GM12891 (cell line): ENCODE data around the gene EPB41L2.

Source experiments
- PAX5 ChIP-seq: IDR thresholded peaks from 2 replicates; pipeline ENCODE4 v1.6.1; 2011; ENCODE audit warnings: low read length, moderate library complexity, mild to moderate bottlenecking; ENCODE audit not compliant: insufficient read depth, severe bottlenecking
- POLR2A ChIP-seq: IDR thresholded peaks from 2 replicates; pipeline ENCODE4 v1.6.1; 2011; ENCODE audit warnings: low read depth, low read length, control low read depth
- POLR2AphosphoS5 ChIP-seq: IDR thresholded peaks from 2 replicates; pipeline ENCODE4 v1.6.1; 2011; ENCODE audit warnings: low read depth, low read length, control low read depth
- POU2F2 ChIP-seq: IDR thresholded peaks from 2 replicates; pipeline ENCODE4 v1.6.1; 2011; ENCODE audit warnings: low read depth, mild to moderate bottlenecking, control low read depth, low read length, moderate library complexity
- SPI1 ChIP-seq: IDR thresholded peaks from 2 replicates; pipeline ENCODE4 v1.6.1; 2011; ENCODE audit warnings: low read depth, low read length, control low read depth
- TAF1 ChIP-seq: IDR thresholded peaks from 2 replicates; pipeline ENCODE4 v1.6.1; 2011; ENCODE audit warnings: low read depth, low read length, control low read depth

DNA sequence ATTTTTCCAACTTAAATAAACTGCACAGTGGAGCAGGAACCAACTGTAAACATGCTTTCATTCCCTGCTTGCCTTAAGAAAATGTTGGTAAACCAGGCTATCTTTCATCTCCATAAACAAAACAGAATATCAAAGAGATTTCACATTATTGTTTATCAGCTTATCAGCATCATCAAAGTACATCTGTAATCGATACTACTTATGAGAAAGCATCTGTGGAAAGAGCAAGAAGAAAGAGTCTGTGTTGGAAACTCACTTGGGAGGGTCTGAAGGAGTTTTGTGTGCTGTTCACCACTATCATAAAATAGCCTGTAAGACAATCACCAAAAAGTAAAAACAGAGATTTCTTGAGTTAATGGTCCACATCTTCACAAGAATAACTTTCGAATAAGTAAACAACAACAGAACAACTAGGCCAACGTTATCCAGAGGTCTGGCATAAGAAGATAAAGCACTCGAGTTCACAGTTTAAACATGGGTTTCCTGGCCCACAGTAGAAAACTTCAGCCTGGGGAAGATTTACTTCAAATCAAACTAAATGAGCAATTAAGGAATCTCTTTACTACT, 47.9 kb downstream of the EPB41L2 start:
- TF ChIP-seq POLR2A (no peak), SPI1 (no peak), TAF1 (no peak), POU2F2 (no peak), POLR2AphosphoS5 (no peak), PAX5 (no peak)
